Endothelial cell (in vitro differentiated cells): ENCODE results near the gene PSMD7. TPM values are rescaled to one million over a fixed set of nuclear protein-coding genes. Genes with fewer than 3 reads are reported as not detected.

Source experiments
- DNase-seq: peaks from one replicate; pipeline ENCODE4 v3.0.0; 2021; ENCODE audit warnings: low spot score
- H3K27ac Mint-ChIP-seq: one replicate; pipeline ENCODE4 v1.8.0; 2021; ENCODE audit warnings: mixed read lengths, inconsistent platforms; ENCODE audit not compliant: unreplicated experiment
- H3K27me3 Mint-ChIP-seq: one replicate; pipeline ENCODE4 v1.8.0; 2021; ENCODE audit warnings: mild to moderate bottlenecking, moderate library complexity, mixed read lengths, inconsistent platforms; ENCODE audit not compliant: unreplicated experiment
- H3K36me3 Mint-ChIP-seq: one replicate; pipeline ENCODE4 v1.8.0; 2021; ENCODE audit warnings: mild to moderate bottlenecking, low read depth, mixed read lengths, inconsistent platforms; ENCODE audit not compliant: unreplicated experiment
- H3K4me1 Mint-ChIP-seq: one replicate; pipeline ENCODE4 v1.8.0; 2021; ENCODE audit warnings: mild to moderate bottlenecking, mixed read lengths, inconsistent platforms; ENCODE audit not compliant: unreplicated experiment
- H3K4me3 Mint-ChIP-seq: one replicate; pipeline ENCODE4 v1.8.0; 2021; ENCODE audit warnings: mild to moderate bottlenecking, mixed read lengths, inconsistent platforms; ENCODE audit not compliant: unreplicated experiment
- H3K9me3 Mint-ChIP-seq: one replicate; pipeline ENCODE4 v1.8.0; 2021; ENCODE audit warnings: mixed read lengths, inconsistent platforms; ENCODE audit not compliant: unreplicated experiment
- CTCF ChIP-seq: fragments of 200-600 bp; sonication (generic); IDR thresholded peaks from one replicate; pipeline ENCODE4 v1.5.0; 2021; ENCODE audit warnings: antibody characterized with exemption; ENCODE audit not compliant: unreplicated experiment
- total RNA-seq: library from RNA; stranded (reverse); fragmentation: NEBNext Ultra II Directional; extraction: Animal tissue kit (Norgen Biotek cat#: 25700); gene quantifications from one replicate; pipeline ENCODE4 v1.2.1, GENCODE V29; 2021; ENCODE audit not compliant: unreplicated experiment

PSMD7 gene
- total RNA-seq, 1 donor from 2014 or later = 82.4 TPM

GRCh38 chr16:74253161-74253938 is 43.3 kb upstream of the PSMD7 start:
- H3K27me3 Mint-ChIP-seq = peaks cover 2% of the 10 kb centered on the region
- peaks cover 19% of the 10 kb centered on the region for H3K4me1 Mint-ChIP-seq
- no peak for DNase-seq
- H3K36me3 Mint-ChIP-seq = no peaks in the 10 kb centered on the region
- TF ChIP-seq CTCF = no peak
- no peak overlapping the region for H3K27ac Mint-ChIP-seq
- H3K9me3 Mint-ChIP-seq = no peaks in the 10 kb centered on the region
- no peak overlapping the region for H3K4me3 Mint-ChIP-seq

GRCh38 chr16:74257061-74257460 is 39.6 kb upstream of the PSMD7 start:
- H3K9me3 Mint-ChIP-seq = no peaks in the 10 kb centered on the region
- H3K4me3 Mint-ChIP-seq = no peak overlapping the region
- no peak for TF ChIP-seq CTCF
- H3K27ac Mint-ChIP-seq = no peak overlapping the region
- no peaks in the 10 kb centered on the region for H3K27me3 Mint-ChIP-seq
- no peaks in the 10 kb centered on the region for H3K36me3 Mint-ChIP-seq
- DNase-seq = no peak
- H3K4me1 Mint-ChIP-seq = peaks cover 5% of the 10 kb centered on the region

GRCh38 chr16:74261068-74261467 is 35.5 kb upstream of the PSMD7 start:
- no peak for DNase-seq

DNA sequence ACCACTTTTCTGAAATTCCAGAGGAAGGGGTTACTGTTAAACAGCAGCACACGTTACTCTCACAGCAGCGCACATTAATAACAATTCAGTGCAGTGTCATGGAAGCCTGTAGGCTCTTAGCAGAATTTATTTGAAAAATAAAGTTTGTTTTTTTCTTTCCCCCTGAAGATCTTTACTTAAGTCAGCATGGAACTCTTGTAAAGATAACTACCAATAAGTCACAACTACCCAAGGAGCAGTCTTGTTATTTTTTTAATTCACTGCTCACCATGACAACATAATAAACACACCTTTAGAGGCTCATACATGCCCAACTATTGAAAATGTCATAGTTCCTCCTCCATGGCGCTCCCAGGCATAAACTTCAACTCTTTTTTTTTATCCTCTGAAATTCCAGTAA is 31.8 kb upstream of the PSMD7 start:
- TF ChIP-seq CTCF = no peak
- Mint-ChIP-seq H3K4me1 (no peaks in the 10 kb centered on the region), H3K4me3 (no peak overlapping the region), H3K9me3 (no peaks in the 10 kb centered on the region), H3K36me3 (no peaks in the 10 kb centered on the region), H3K27me3 (no peaks in the 10 kb centered on the region), H3K27ac (no peak overlapping the region)
- no peak for DNase-seq

More at GRCh38 chr16:74261068-74261467, 35.5 kb upstream of the PSMD7 start:
- no peaks in the 10 kb centered on the region for H3K36me3 Mint-ChIP-seq
- H3K4me1 Mint-ChIP-seq = no peaks in the 10 kb centered on the region
- no peaks in the 10 kb centered on the region for H3K27me3 Mint-ChIP-seq
- TF ChIP-seq CTCF = no peak
- H3K4me3 Mint-ChIP-seq = no peak overlapping the region
- no peaks in the 10 kb centered on the region for H3K9me3 Mint-ChIP-seq
- no peak overlapping the region for H3K27ac Mint-ChIP-seq

- H3K27ac Mint-ChIP-seq = no peak overlapping the region
- no peaks in the 10 kb centered on the region for H3K9me3 Mint-ChIP-seq
- TF ChIP-seq CTCF = no peak
- H3K36me3 Mint-ChIP-seq = no peaks in the 10 kb centered on the region
- no peaks in the 10 kb centered on the region for H3K4me1 Mint-ChIP-seq
- no peak overlapping the region for H3K4me3 Mint-ChIP-seq
- H3K27me3 Mint-ChIP-seq = no peaks in the 10 kb centered on the region
- DNase-seq = no peak
These were observed 28.2 kb upstream of the PSMD7 start for GRCh38 chr16:74268372-74268782.
